Stimulated activated CD4-positive, alpha-beta T cell treated with anti-CD3 and anti-CD28 coated beads, Interleukin-12 subunit alpha, Interleukin-12 subunit beta, amount 100 ng/mL, for 48 hours (primary cell): ENCODE data around the gene LIN7B.

Experiments used
- DNase-seq, 3 donors: peaks; one replicate each; pipeline ENCODE4 v3.0.0-alpha.2; 2020; ENCODE audit warnings: low read depth in 2 of 3, low spot score in 1 of 3

Gene LIN7B

GRCh38 chr19:49160450-49161189 lies 46.5 kb downstream of the LIN7B start:
- no peak for DNase-seq

DNA sequence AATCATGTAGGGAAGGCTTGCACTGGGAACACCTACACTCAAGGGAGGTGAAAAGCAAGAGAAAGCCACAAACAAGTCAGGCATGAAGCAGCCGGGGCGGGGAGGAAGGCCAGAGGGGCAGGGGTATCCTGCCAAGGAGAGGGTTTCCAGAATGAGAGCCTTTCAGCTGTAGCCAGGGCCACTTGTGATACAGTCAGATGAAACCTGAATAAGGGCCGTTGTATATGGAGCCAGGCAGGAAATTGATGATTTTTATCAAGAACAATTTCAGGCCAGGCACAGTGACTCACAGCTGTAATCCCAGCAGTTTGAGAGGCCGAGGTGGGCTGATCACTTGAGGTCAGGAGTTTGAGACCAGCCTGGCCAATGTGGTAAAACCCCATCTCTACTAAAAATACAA lies 47.8 kb downstream of the LIN7B start:
- no peak for DNase-seq

GRCh38 chr19:49165111-49165750 lies 51.1 kb downstream of the LIN7B start:
- no peak for DNase-seq

DNA sequence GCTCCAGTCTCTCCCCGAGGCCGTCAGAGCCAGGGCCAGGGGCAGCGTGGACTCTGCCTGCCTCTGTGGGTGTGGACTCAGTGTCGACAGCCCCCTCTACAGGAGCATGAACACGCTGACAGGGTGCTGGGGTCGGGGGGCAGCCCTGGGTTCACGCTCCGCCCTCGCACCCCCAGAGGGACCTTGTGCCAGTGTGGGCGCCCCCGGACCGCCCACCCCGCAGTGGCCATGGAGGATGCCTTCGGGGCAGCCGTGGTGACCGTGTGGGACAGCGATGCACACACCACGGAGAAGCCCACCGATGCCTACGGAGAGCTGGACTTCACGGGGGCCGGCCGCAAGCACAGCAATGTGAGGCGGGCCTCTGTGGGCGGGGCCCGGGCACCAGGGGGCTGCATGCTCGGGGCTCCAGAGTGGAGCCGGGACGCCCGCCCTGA lies 51.7 kb downstream of the LIN7B start:
- DNase-seq = no peak

DNA sequence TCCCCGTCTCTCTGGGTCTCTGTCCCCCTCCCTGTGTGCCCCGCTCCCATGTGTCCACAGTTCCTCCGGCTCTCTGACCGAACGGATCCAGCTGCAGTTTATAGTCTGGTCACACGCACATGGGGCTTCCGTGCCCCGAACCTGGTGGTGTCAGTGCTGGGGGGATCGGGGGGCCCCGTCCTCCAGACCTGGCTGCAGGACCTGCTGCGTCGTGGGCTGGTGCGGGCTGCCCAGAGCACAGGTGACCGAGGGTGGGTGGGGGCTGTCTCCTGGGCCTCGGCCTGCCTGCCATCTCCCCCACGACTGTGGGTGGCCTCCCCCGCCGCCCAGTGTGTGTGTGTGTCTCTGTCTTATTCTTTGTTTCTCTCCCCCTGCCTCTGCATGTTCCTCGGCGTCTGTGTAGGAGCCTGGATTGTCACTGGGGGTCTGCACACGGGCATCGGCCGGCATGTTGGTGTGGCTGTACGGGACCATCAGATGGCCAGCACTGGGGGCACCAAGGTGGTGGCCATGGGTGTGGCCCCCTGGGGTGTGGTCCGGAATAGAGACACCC lies 53.8 kb downstream of the LIN7B start:
- DNase-seq = no peak
